HEK293 (cell line): ENCODE measurements around the gene PPP4R2.
A peak's percentile ranks its signal among the peaks of the same experiment; 100 is the strongest.

Source experiments
- BCL11B ChIP-seq: fragments of 450-650 bp; formaldehyde crosslinking; IDR thresholded peaks from 2 replicates; pipeline ENCODE4 v1.5.1; 2016; ENCODE audit warnings: low read depth, missing biosample characterization, missing genetic modification characterization
- IKZF3 ChIP-seq: fragments of 450-650 bp; IDR thresholded peaks from 2 replicates; pipeline ENCODE4 v1.5.0; 2018; ENCODE audit warnings: missing biosample characterization, mild to moderate bottlenecking, missing genetic modification characterization, moderate library complexity
- KLF1 ChIP-seq: fragments of 450-650 bp; formaldehyde crosslinking; IDR thresholded peaks from 2 replicates; pipeline ENCODE4 v1.5.1; 2016; ENCODE audit warnings: missing biosample characterization, missing genetic modification characterization
- KLF16 ChIP-seq: fragments of 450-650 bp; formaldehyde crosslinking; IDR thresholded peaks from 2 replicates; pipeline ENCODE4 v1.5.1; 2017; ENCODE audit warnings: missing biosample characterization, missing genetic modification characterization
- KLF8 ChIP-seq: fragments of 450-650 bp; formaldehyde crosslinking; IDR thresholded peaks from 2 replicates; pipeline ENCODE4 v1.5.1; 2016; ENCODE audit warnings: missing biosample characterization, missing genetic modification characterization
- PATZ1 ChIP-seq: fragments of 450-650 bp; formaldehyde crosslinking; IDR thresholded peaks from 2 replicates; pipeline ENCODE4 v1.5.1; 2016; ENCODE audit warnings: missing biosample characterization, missing genetic modification characterization
- SP2 ChIP-seq: fragments of 450-650 bp; formaldehyde crosslinking; IDR thresholded peaks from 2 replicates; pipeline ENCODE4 v1.5.1; 2016; ENCODE audit warnings: missing biosample characterization, missing genetic modification characterization
- SP7 ChIP-seq: fragments of 450-650 bp; formaldehyde crosslinking; IDR thresholded peaks from 2 replicates; pipeline ENCODE4 v1.5.1; 2016; ENCODE audit warnings: missing biosample characterization, missing genetic modification characterization
- ZBTB49 ChIP-seq: fragments of 450-650 bp; formaldehyde crosslinking; IDR thresholded peaks from 2 replicates; pipeline ENCODE4 v1.5.1; 2016; ENCODE audit warnings: missing biosample characterization, missing genetic modification characterization, low read depth
- ZIC2 ChIP-seq: fragments of 450-650 bp; formaldehyde crosslinking; IDR thresholded peaks from 2 replicates; pipeline ENCODE4 v1.5.1; 2016; ENCODE audit warnings: missing biosample characterization, missing genetic modification characterization
- ZNF19 ChIP-seq: fragments of 450-650 bp; formaldehyde crosslinking; IDR thresholded peaks from 2 replicates; pipeline ENCODE4; 2016; ENCODE audit warnings: missing biosample characterization, missing genetic modification characterization, low read depth
- ZNF24 ChIP-seq: fragments of 450-650 bp; formaldehyde crosslinking; IDR thresholded peaks from 2 replicates; pipeline ENCODE4 v1.5.1; 2016; ENCODE audit warnings: missing biosample characterization, missing genetic modification characterization
- ZNF266 ChIP-seq: fragments of 450-650 bp; formaldehyde crosslinking; IDR thresholded peaks from 2 replicates; pipeline ENCODE4 v1.5.1; 2016; ENCODE audit warnings: missing biosample characterization, missing genetic modification characterization, low read depth
- ZNF37A ChIP-seq: fragments of 450-650 bp; IDR thresholded peaks from 2 replicates; pipeline ENCODE4 v1.5.1; 2018; ENCODE audit warnings: missing biosample characterization, missing genetic modification characterization
- ZNF423 ChIP-seq: fragments of 450-650 bp; formaldehyde crosslinking; IDR thresholded peaks from 2 replicates; pipeline ENCODE4 v1.5.1; 2016; ENCODE audit warnings: missing biosample characterization, missing genetic modification characterization
- ZNF518A ChIP-seq: fragments of 450-650 bp; formaldehyde crosslinking; conservative IDR thresholded peaks from 2 replicates; pipeline ENCODE4 v1.5.1; 2016; ENCODE audit warnings: low read depth, missing biosample characterization, missing genetic modification characterization
- ZNF645 ChIP-seq: fragments of 450-650 bp; formaldehyde crosslinking; IDR thresholded peaks from 2 replicates; pipeline ENCODE4; 2016; ENCODE audit warnings: missing biosample characterization, missing genetic modification characterization
- ZNF654 ChIP-seq: fragments of 450-650 bp; formaldehyde crosslinking; IDR thresholded peaks from 2 replicates; pipeline ENCODE4 v1.5.1; 2016; ENCODE audit warnings: low read depth, missing biosample characterization, missing genetic modification characterization
- ZNF830 ChIP-seq: fragments of 450-650 bp; IDR thresholded peaks from 2 replicates; pipeline ENCODE4 v1.5.0; 2018; ENCODE audit warnings: missing biosample characterization, missing genetic modification characterization, low read depth, mild to moderate bottlenecking, moderate library complexity
- ZNF837 ChIP-seq: fragments of 450-650 bp; formaldehyde crosslinking; IDR thresholded peaks from 2 replicates; pipeline ENCODE4 v1.5.1; 2016; ENCODE audit warnings: missing biosample characterization, missing genetic modification characterization
- TF ChIP-seq, protein P1 (sequence below): fragments of 450-650 bp; formaldehyde crosslinking; IDR thresholded peaks from 2 replicates; pipeline ENCODE4 v1.5.1; 2016; ENCODE audit warnings: missing biosample characterization, missing genetic modification characterization
- TF ChIP-seq, protein P2 (sequence below): fragments of 450-650 bp; formaldehyde crosslinking; IDR thresholded peaks from 2 replicates; pipeline ENCODE4 v1.5.1; 2016; ENCODE audit warnings: missing biosample characterization, missing genetic modification characterization
- TF ChIP-seq, protein P3 (sequence below): fragments of 450-650 bp; formaldehyde crosslinking; IDR thresholded peaks from 2 replicates; pipeline ENCODE4 v1.5.1; 2016; ENCODE audit warnings: missing biosample characterization, missing genetic modification characterization

Gene PPP4R2

GRCh38 chr3:72996473-72997333 is at the start of gene PPP4R2 (continued):
- TF ChIP-seq ZNF518A (tag by site-specific recombination): no peak
- peak; percentile 80; the same call in 1 of the 2 replicates for TF ChIP-seq PATZ1 (tag by site-specific recombination)
- TF ChIP-seq BCL11B: no peak
- 0 out of 2 replicates have a peak, but pooled peaks have one; percentile 19 for TF ChIP-seq ZIC2 (tag by site-specific recombination)
- no peak for TF ChIP-seq ZNF19 (tag by site-specific recombination)
- no peak for TF ChIP-seq ZNF830 (tag by site-specific recombination)
- peak; percentile 38; the same call in 1 of the 2 replicates for TF ChIP-seq KLF1 (tag by site-specific recombination)
- TF ChIP-seq, protein P1, sequence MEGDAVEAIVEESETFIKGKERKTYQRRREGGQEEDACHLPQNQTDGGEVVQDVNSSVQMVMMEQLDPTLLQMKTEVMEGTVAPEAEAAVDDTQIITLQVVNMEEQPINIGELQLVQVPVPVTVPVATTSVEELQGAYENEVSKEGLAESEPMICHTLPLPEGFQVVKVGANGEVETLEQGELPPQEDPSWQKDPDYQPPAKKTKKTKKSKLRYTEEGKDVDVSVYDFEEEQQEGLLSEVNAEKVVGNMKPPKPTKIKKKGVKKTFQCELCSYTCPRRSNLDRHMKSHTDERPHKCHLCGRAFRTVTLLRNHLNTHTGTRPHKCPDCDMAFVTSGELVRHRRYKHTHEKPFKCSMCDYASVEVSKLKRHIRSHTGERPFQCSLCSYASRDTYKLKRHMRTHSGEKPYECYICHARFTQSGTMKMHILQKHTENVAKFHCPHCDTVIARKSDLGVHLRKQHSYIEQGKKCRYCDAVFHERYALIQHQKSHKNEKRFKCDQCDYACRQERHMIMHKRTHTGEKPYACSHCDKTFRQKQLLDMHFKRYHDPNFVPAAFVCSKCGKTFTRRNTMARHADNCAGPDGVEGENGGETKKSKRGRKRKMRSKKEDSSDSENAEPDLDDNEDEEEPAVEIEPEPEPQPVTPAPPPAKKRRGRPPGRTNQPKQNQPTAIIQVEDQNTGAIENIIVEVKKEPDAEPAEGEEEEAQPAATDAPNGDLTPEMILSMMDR (tag by site-specific recombination): 0 out of 2 replicates have a peak, but pooled peaks have one; percentile 17
- TF ChIP-seq ZNF654 (tag by site-specific recombination): no peak
- peak; percentile 43; the same call in 1 of the 2 replicates for TF ChIP-seq ZNF423 (tag by site-specific recombination)
- TF ChIP-seq ZNF37A (tag by site-specific recombination): no peak
- TF ChIP-seq KLF16: peak; percentile 69; the same call in 1 of the 2 replicates
- TF ChIP-seq SP7 (tag by site-specific recombination): 0 out of 2 replicates have a peak, but pooled peaks have one; percentile 20
- no peak for TF ChIP-seq ZBTB49
- peak; percentile 22; the same call in 1 of the 2 replicates for TF ChIP-seq SP2 (tag by site-specific recombination)
- TF ChIP-seq, protein P2, sequence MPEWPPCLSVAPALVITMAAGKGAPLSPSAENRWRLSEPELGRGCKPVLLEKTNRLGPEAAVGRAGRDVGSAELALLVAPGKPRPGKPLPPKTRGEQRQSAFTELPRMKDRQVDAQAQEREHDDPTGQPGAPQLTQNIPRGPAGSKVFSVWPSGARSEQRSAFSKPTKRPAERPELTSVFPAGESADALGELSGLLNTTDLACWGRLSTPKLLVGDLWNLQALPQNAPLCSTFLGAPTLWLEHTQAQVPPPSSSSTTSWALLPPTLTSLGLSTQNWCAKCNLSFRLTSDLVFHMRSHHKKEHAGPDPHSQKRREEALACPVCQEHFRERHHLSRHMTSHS (tag by site-specific recombination): no peak
- peak; percentile 32; the same call in 1 of the 2 replicates for TF ChIP-seq KLF8 (tag by site-specific recombination)
- no peak for TF ChIP-seq ZNF266 (tag by site-specific recombination)
- TF ChIP-seq IKZF3 (tag by site-specific recombination): peak; percentile 28; the same call in 1 of the 2 replicates
- no peak for TF ChIP-seq ZNF837
- TF ChIP-seq ZNF645: no peak
- peak; percentile 43; the same call in 1 of the 2 replicates for TF ChIP-seq ZNF24 (tag by site-specific recombination)
- TF ChIP-seq, protein P3, sequence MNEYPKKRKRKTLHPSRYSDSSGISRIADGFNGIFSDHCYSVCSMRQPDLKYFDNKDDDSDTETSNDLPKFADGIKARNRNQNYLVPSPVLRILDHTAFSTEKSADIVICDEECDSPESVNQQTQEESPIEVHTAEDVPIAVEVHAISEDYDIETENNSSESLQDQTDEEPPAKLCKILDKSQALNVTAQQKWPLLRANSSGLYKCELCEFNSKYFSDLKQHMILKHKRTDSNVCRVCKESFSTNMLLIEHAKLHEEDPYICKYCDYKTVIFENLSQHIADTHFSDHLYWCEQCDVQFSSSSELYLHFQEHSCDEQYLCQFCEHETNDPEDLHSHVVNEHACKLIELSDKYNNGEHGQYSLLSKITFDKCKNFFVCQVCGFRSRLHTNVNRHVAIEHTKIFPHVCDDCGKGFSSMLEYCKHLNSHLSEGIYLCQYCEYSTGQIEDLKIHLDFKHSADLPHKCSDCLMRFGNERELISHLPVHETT (tag by site-specific recombination): no peak
